ENCODE results near the gene TRERF1. TPM values are rescaled to one million over a fixed set of nuclear protein-coding genes. Genes with fewer than 3 reads are reported as not detected.

TRERF1 gene
- total and polyA plus RNA-seq, 2 experiments from 2014 or later, result 11.2 to 20.6 TPM

DNA sequence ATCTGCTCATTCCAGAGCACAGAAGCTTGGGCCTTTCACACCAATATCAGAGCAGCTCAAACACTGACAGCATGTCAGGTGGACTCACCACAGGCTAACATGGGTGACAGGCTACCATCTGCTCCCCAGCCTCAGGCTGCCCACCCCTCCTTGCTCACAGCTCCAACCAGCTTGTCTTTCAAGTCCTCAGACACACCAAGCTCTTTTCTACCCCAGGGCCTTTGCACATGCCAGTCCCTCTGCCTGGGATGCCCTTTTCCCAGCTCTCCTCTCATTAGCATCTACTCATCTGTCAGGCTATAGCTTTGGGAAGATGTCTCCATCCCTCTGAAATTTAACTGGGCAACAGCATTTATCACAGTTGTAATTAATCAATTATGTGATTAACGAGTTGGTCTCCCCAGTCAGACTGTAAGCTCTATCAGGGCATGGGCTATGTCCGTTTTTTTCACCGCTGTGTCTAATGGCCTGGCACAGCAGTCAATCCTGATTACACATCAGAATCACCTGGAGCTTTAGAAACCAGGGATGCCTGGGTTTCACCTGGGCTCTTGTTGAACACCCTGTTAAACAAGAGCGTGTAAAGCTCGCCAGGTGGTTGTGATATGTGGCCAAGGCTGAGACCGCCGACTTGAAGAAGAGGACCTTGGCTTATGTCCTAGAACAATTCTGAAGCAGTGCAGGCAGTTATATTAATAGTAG lies 145.1 kb downstream of the TRERF1 start:
- peaks cover 3% of the 10 kb centered on the region for H3K27me3 Mint-ChIP-seq (ENCODE audit: insufficient read depth, low read depth, poor library complexity)
- H3K36me3 ChIP-seq (ENCODE audit: insufficient read depth), result no peaks in the 10 kb centered on the region
- no peak overlapping the region; the same call in 1 of the 2 replicates for H3K27ac Mint-ChIP-seq
- DNase-seq (ENCODE audit: low spot score) (no peak), ATAC-seq (no peak)
- H3K27me3 ChIP-seq (ENCODE audit: insufficient read depth), result no peaks in the 10 kb centered on the region
- H3K36me3 Mint-ChIP-seq (ENCODE audit: low read depth), result peaks cover 12% of the 10 kb centered on the region; the same call in 2 of the 3 replicates
- peaks cover 33% of the 10 kb centered on the region for H3K4me1 Mint-ChIP-seq
- no peak for TF ChIP-seq ZNF114 (CRISPR knock-in tag; IDR thresholded peaks at IDR 0.05)
- no peak for TF ChIP-seq EZH2phosphoT487 (IDR thresholded peaks at IDR 0.05; ENCODE audit: unreplicated experiment)
- TF ChIP-seq ZNF331 (CRISPR knock-in tag; IDR thresholded peaks at IDR 0.05; ENCODE audit: low read depth), result no peak
- no peak for TF ChIP-seq JUNB (IDR thresholded peaks at IDR 0.05; ENCODE audit: unreplicated experiment)
- TF ChIP-seq, protein P1, sequence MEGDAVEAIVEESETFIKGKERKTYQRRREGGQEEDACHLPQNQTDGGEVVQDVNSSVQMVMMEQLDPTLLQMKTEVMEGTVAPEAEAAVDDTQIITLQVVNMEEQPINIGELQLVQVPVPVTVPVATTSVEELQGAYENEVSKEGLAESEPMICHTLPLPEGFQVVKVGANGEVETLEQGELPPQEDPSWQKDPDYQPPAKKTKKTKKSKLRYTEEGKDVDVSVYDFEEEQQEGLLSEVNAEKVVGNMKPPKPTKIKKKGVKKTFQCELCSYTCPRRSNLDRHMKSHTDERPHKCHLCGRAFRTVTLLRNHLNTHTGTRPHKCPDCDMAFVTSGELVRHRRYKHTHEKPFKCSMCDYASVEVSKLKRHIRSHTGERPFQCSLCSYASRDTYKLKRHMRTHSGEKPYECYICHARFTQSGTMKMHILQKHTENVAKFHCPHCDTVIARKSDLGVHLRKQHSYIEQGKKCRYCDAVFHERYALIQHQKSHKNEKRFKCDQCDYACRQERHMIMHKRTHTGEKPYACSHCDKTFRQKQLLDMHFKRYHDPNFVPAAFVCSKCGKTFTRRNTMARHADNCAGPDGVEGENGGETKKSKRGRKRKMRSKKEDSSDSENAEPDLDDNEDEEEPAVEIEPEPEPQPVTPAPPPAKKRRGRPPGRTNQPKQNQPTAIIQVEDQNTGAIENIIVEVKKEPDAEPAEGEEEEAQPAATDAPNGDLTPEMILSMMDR (conservative IDR thresholded peaks at IDR 0.05; ENCODE audit: low read depth in 2 of 2), result no peak
- no peak for TF ChIP-seq POLR2AphosphoS5 (IDR thresholded peaks at IDR 0.05; ENCODE audit: low read depth)
- TF ChIP-seq, protein P2, sequence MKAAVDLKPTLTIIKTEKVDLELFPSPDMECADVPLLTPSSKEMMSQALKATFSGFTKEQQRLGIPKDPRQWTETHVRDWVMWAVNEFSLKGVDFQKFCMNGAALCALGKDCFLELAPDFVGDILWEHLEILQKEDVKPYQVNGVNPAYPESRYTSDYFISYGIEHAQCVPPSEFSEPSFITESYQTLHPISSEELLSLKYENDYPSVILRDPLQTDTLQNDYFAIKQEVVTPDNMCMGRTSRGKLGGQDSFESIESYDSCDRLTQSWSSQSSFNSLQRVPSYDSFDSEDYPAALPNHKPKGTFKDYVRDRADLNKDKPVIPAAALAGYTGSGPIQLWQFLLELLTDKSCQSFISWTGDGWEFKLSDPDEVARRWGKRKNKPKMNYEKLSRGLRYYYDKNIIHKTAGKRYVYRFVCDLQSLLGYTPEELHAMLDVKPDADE (IDR thresholded peaks at IDR 0.05), result no peak
- TF ChIP-seq, protein P3, sequence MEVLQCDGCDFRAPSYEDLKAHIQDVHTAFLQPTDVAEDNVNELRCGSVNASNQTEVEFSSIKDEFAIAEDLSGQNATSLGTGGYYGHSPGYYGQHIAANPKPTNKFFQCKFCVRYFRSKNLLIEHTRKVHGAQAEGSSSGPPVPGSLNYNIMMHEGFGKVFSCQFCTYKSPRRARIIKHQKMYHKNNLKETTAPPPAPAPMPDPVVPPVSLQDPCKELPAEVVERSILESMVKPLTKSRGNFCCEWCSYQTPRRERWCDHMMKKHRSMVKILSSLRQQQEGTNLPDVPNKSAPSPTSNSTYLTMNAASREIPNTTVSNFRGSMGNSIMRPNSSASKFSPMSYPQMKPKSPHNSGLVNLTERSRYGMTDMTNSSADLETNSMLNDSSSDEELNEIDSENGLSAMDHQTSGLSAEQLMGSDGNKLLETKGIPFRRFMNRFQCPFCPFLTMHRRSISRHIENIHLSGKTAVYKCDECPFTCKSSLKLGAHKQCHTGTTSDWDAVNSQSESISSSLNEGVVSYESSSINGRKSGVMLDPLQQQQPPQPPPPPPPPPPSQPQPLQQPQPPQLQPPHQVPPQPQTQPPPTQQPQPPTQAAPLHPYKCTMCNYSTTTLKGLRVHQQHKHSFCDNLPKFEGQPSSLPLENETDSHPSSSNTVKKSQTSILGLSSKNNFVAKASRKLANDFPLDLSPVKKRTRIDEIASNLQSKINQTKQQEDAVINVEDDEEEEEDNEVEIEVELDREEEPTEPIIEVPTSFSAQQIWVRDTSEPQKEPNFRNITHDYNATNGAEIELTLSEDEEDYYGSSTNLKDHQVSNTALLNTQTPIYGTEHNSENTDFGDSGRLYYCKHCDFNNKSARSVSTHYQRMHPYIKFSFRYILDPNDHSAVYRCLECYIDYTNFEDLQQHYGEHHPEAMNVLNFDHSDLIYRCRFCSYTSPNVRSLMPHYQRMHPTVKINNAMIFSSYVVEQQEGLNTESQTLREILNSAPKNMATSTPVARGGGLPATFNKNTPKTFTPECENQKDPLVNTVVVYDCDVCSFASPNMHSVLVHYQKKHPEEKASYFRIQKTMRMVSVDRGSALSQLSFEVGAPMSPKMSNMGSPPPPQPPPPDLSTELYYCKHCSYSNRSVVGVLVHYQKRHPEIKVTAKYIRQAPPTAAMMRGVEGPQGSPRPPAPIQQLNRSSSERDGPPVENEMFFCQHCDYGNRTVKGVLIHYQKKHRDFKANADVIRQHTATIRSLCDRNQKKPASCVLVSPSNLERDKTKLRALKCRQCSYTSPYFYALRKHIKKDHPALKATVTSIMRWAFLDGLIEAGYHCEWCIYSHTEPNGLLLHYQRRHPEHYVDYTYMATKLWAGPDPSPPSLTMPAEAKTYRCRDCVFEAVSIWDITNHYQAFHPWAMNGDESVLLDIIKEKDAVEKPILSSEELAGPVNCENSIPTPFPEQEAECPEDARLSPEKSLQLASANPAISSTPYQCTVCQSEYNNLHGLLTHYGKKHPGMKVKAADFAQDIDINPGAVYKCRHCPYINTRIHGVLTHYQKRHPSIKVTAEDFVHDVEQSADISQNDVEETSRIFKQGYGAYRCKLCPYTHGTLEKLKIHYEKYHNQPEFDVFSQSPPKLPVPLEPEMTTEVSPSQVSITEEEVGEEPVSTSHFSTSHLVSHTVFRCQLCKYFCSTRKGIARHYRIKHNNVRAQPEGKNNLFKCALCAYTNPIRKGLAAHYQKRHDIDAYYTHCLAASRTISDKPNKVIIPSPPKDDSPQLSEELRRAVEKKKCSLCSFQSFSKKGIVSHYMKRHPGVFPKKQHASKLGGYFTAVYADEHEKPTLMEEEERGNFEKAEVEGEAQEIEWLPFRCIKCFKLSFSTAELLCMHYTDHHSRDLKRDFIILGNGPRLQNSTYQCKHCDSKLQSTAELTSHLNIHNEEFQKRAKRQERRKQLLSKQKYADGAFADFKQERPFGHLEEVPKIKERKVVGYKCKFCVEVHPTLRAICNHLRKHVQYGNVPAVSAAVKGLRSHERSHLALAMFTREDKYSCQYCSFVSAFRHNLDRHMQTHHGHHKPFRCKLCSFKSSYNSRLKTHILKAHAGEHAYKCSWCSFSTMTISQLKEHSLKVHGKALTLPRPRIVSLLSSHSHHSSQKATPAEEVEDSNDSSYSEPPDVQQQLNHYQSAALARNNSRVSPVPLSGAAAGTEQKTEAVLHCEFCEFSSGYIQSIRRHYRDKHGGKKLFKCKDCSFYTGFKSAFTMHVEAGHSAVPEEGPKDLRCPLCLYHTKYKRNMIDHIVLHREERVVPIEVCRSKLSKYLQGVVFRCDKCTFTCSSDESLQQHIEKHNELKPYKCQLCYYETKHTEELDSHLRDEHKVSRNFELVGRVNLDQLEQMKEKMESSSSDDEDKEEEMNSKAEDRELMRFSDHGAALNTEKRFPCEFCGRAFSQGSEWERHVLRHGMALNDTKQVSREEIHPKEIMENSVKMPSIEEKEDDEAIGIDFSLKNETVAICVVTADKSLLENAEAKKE (CRISPR knock-in tag; IDR thresholded peaks at IDR 0.05), result no peak
- TF ChIP-seq, protein P4, sequence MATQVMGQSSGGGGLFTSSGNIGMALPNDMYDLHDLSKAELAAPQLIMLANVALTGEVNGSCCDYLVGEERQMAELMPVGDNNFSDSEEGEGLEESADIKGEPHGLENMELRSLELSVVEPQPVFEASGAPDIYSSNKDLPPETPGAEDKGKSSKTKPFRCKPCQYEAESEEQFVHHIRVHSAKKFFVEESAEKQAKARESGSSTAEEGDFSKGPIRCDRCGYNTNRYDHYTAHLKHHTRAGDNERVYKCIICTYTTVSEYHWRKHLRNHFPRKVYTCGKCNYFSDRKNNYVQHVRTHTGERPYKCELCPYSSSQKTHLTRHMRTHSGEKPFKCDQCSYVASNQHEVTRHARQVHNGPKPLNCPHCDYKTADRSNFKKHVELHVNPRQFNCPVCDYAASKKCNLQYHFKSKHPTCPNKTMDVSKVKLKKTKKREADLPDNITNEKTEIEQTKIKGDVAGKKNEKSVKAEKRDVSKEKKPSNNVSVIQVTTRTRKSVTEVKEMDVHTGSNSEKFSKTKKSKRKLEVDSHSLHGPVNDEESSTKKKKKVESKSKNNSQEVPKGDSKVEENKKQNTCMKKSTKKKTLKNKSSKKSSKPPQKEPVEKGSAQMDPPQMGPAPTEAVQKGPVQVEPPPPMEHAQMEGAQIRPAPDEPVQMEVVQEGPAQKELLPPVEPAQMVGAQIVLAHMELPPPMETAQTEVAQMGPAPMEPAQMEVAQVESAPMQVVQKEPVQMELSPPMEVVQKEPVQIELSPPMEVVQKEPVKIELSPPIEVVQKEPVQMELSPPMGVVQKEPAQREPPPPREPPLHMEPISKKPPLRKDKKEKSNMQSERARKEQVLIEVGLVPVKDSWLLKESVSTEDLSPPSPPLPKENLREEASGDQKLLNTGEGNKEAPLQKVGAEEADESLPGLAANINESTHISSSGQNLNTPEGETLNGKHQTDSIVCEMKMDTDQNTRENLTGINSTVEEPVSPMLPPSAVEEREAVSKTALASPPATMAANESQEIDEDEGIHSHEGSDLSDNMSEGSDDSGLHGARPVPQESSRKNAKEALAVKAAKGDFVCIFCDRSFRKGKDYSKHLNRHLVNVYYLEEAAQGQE (IDR thresholded peaks at IDR 0.05; ENCODE audit: unreplicated experiment), result no peak
- no peak for TF ChIP-seq EZH2 (IDR thresholded peaks at IDR 0.05; ENCODE audit: low read depth, unreplicated experiment)
- TF ChIP-seq STAT1 (IDR thresholded peaks at IDR 0.05; ENCODE audit: unreplicated experiment), result no peak
- TF ChIP-seq NANOG (IDR thresholded peaks at IDR 0.05; ENCODE audit: borderline replicate concordance), result no peak
- no peak for TF ChIP-seq CREB1 (CRISPR knock-in tag; IDR thresholded peaks at IDR 0.05; ENCODE audit: low read depth)
- peaks cover 13% of the 10 kb centered on the region; the same call in 1 of the 2 replicates for H4K20me1 ChIP-seq (replicated peaks; ENCODE audit: insufficient read depth)
- peaks cover 56% of the 10 kb centered on the region for H3K79me2 ChIP-seq (replicated peaks; ENCODE audit: insufficient read depth)
- H3K9me2 ChIP-seq (ENCODE audit: insufficient read depth), result no peaks in the 10 kb centered on the region
- H3K4me3 ChIP-seq, result no peak overlapping the region
- no peaks in the 10 kb centered on the region for H3F3A ChIP-seq (replicated peaks; ENCODE audit: low read depth)
- peaks cover 34% of the 10 kb centered on the region for H3K4me1 ChIP-seq (ENCODE audit: insufficient read depth)
- no peak overlapping the region for H3K4me2 ChIP-seq
- H3K4me3 Mint-ChIP-seq, result no peak overlapping the region
- H2AFZ ChIP-seq, result no peak overlapping the region
- H3K27ac ChIP-seq (ENCODE audit: low read depth), result no peak overlapping the region
- no peaks in the 10 kb centered on the region for H3K9me3 Mint-ChIP-seq

Data from GM23338 (cell line).